GM12892 (cell line): ENCODE data around the gene STYX.

ENCODE experiments used
- POLR2A ChIP-seq: IDR thresholded peaks from 2 replicates; pipeline ENCODE4 v1.6.1; 2011; ENCODE audit warnings: low read depth, low read length, control low read depth
- POLR2AphosphoS5 ChIP-seq: IDR thresholded peaks from 2 replicates; pipeline ENCODE4 v1.6.1; 2011; ENCODE audit warnings: low read depth, low read length, control low read depth
- TAF1 ChIP-seq: IDR thresholded peaks from 2 replicates; pipeline ENCODE4 v1.6.1; 2011; ENCODE audit warnings: low read depth, mild to moderate bottlenecking, control low read depth, low read length, borderline replicate concordance

DNA sequence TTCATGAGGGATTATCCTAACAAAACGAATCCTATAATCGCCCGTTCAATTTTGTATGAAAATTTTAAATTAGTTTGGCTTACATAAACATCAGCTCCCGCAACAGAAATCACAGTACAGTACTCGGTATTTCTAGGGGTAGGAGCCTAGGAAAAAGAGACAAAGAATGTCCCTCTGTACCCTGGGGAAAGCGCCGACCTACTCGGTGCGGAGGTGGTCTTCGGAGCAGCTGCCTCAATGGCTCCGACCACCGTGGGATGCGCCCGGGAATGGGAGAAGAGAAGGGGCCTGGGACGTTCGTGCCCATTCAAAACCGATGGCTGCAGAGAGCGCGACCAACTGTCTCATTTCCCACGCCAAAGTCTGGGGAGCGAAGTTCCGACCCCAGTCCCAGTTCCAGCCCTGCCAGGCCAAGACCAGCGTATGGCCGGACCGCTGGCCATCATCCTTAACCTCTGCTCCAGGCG is 60.8 kb downstream of the STYX start:
- TF ChIP-seq POLR2A, result no peak
- no peak for TF ChIP-seq POLR2AphosphoS5
- TF ChIP-seq TAF1, result no peak
